GM12878 (cell line): ENCODE measurements around the gene CAPSL. TPM values are rescaled to one million over a fixed set of nuclear protein-coding genes. Genes with fewer than 3 reads are reported as not detected.

Source experiments
- polyA plus RNA-seq, 11 experiments: library from polyadenylated mRNA; depleted of rRNA in 4 of 11; unstranded in 6 of 11; stranded (reverse) in 5 of 11; fragments of >200 nt; fragmentation: Nextera tagmentation in 4 of 11; fragmentation: Illumina TruSeq in 1 of 11; extraction: Ambion mirVana in 4 of 11; extraction: Trizol in 1 of 11; gene quantifications; 1 replicate in 1 of 11; 2 replicates in 10 of 11; pipeline versions ENCODE4 v1.2.1 to v1.2.3, GENCODE V29; 2011 to 2016; ENCODE audit warnings: inconsistent platforms in 2 of 11, missing spikeins in 2 of 11, low read depth in 1 of 11
- small RNA-seq: library from RNA; depleted of rRNA; stranded (forward); fragments of <200 nt; gene quantifications from one replicate; pipeline ENCODE3, GENCODE V24; 2014
- total RNA-seq, 4 experiments: library from RNA; depleted of rRNA in 3 of 4; stranded (reverse); fragments of >200 nt in 3 of 4; fragmentation: Illumina TruSeq in 1 of 4; extraction: Trizol in 1 of 4; gene quantifications; 2 replicates each; pipeline versions ENCODE4 v1.2.1 to v1.2.3, GENCODE V29; 2013 to 2021
- TF ChIP-seq, protein P1 (sequence below): IDR thresholded peaks from 2 replicates; pipeline ENCODE4 v1.6.1; 2012; ENCODE audit warnings: mild to moderate bottlenecking, low read depth, low read length

CAPSL gene
- total and polyA plus RNA-seq, 10 of the 15 experiments (the other 5 are each of a cell fraction or from before 2014, with no cell fraction given): 0.19 to 0.57 (median 0.20) TPM; not detected in 7

DNA sequence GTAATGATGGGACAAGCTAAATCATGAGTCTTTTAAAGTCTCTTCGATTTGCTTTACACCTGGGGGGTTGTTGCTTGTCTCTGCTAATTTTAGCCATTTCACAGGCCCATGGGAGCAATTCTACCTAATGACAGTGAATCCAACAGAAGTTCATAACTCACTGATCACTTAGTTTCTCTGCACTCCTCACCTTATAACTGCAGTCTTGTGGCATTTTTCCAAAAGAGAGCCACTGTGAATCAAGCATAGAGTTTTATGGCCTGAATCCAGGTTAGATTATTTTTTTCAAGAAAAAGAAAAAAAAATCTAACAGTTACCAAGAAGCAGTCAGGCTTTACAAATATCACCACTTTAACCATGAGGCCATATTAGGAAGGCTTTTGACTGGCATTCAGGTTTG, 83.2 kb downstream of the CAPSL start (continued):
- TF ChIP-seq, protein P1, sequence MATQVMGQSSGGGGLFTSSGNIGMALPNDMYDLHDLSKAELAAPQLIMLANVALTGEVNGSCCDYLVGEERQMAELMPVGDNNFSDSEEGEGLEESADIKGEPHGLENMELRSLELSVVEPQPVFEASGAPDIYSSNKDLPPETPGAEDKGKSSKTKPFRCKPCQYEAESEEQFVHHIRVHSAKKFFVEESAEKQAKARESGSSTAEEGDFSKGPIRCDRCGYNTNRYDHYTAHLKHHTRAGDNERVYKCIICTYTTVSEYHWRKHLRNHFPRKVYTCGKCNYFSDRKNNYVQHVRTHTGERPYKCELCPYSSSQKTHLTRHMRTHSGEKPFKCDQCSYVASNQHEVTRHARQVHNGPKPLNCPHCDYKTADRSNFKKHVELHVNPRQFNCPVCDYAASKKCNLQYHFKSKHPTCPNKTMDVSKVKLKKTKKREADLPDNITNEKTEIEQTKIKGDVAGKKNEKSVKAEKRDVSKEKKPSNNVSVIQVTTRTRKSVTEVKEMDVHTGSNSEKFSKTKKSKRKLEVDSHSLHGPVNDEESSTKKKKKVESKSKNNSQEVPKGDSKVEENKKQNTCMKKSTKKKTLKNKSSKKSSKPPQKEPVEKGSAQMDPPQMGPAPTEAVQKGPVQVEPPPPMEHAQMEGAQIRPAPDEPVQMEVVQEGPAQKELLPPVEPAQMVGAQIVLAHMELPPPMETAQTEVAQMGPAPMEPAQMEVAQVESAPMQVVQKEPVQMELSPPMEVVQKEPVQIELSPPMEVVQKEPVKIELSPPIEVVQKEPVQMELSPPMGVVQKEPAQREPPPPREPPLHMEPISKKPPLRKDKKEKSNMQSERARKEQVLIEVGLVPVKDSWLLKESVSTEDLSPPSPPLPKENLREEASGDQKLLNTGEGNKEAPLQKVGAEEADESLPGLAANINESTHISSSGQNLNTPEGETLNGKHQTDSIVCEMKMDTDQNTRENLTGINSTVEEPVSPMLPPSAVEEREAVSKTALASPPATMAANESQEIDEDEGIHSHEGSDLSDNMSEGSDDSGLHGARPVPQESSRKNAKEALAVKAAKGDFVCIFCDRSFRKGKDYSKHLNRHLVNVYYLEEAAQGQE: no peak

Small RNA genes lying within 50 kb of the gene (small RNA-seq; reads per million reads assigned to genes)
- not detected for gene AC112204.1

Other genes with a start within 250 kb of the CAPSL start
- gene IL7R, start 81.7 kb downstream of the CAPSL start, total RNA-seq (2014; rRNA removed): 0.73 and 1.7 TPM in 2 replicates
- 0.51 and 0.98 TPM in 2 replicates for gene IL7R, start 81.7 kb downstream of the CAPSL start, total RNA-seq (2014; rRNA removed; fragmentation: Illumina TruSeq; extraction: Trizol)
- gene IL7R, start 81.7 kb downstream of the CAPSL start, total RNA-seq (2021): 1.3 and 1.5 TPM in 2 replicates
- gene IL7R, start 81.7 kb downstream of the CAPSL start, polyA plus RNA-seq (2011; rRNA removed): 21.1 and 27.2 TPM in 2 replicates
- 1.3 and 2.1 TPM in 2 replicates for gene IL7R, start 81.7 kb downstream of the CAPSL start, polyA plus RNA-seq (2014; fragmentation: Illumina TruSeq; extraction: Trizol)
- under 1 TPM; 0.52 to 0.97 TPM for gene IL7R, start 81.7 kb downstream of the CAPSL start, polyA plus RNA-seq (2014; fragmentation: Nextera tagmentation; extraction: Ambion mirVana)
- 0.40 and 0.63 TPM in 2 replicates for gene IL7R, start 81.7 kb downstream of the CAPSL start, polyA plus RNA-seq (2014; rRNA removed)
- gene IL7R, start 81.7 kb downstream of the CAPSL start, polyA plus RNA-seq (2016; fragmentation: Nextera tagmentation; extraction: Ambion mirVana): under 1 TPM; 0.62 to 0.63 TPM
- gene UGT3A1, start 52.8 kb upstream of the CAPSL start, total RNA-seq (2014; rRNA removed): not detected in 2 replicates
- gene UGT3A1, start 52.8 kb upstream of the CAPSL start, total RNA-seq (2014; rRNA removed; fragmentation: Illumina TruSeq; extraction: Trizol): not detected in 2 replicates
- not detected in 2 replicates for gene UGT3A1, start 52.8 kb upstream of the CAPSL start, total RNA-seq (2021)
- gene UGT3A1, start 52.8 kb upstream of the CAPSL start, polyA plus RNA-seq (2011; rRNA removed): not detected in 2 replicates
- gene UGT3A1, start 52.8 kb upstream of the CAPSL start, polyA plus RNA-seq (2014; fragmentation: Illumina TruSeq; extraction: Trizol): not detected in 2 replicates
- not detected for gene UGT3A1, start 52.8 kb upstream of the CAPSL start, polyA plus RNA-seq (2014; fragmentation: Nextera tagmentation; extraction: Ambion mirVana)
- gene UGT3A1, start 52.8 kb upstream of the CAPSL start, polyA plus RNA-seq (2014; rRNA removed): not detected in 2 replicates
- not detected for gene UGT3A1, start 52.8 kb upstream of the CAPSL start, polyA plus RNA-seq (2016; fragmentation: Nextera tagmentation; extraction: Ambion mirVana)
- gene UGT3A2, start 128.3 kb upstream of the CAPSL start, total RNA-seq (2014; rRNA removed): not detected in 2 replicates
- 0.09 TPM in 1 of 2 replicates, not detected in the other for gene UGT3A2, start 128.3 kb upstream of the CAPSL start, total RNA-seq (2014; rRNA removed; fragmentation: Illumina TruSeq; extraction: Trizol)
- 0.24 TPM in 1 of 2 replicates, not detected in the other for gene UGT3A2, start 128.3 kb upstream of the CAPSL start, total RNA-seq (2021)
- gene UGT3A2, start 128.3 kb upstream of the CAPSL start, polyA plus RNA-seq (2011; rRNA removed): not detected in 2 replicates
- 0.50 TPM in 1 of 2 replicates, not detected in the other for gene UGT3A2, start 128.3 kb upstream of the CAPSL start, polyA plus RNA-seq (2014; fragmentation: Illumina TruSeq; extraction: Trizol)
- gene UGT3A2, start 128.3 kb upstream of the CAPSL start, polyA plus RNA-seq (2014; fragmentation: Nextera tagmentation; extraction: Ambion mirVana): under 1 TPM in 1 of 2 experiments, not detected in 1; 0.02 TPM
- 0.11 TPM in 1 of 2 replicates, not detected in the other for gene UGT3A2, start 128.3 kb upstream of the CAPSL start, polyA plus RNA-seq (2014; rRNA removed)
- gene UGT3A2, start 128.3 kb upstream of the CAPSL start, polyA plus RNA-seq (2016; fragmentation: Nextera tagmentation; extraction: Ambion mirVana): not detected
- gene LMBRD2, start 213.3 kb upstream of the CAPSL start, total RNA-seq (2014; rRNA removed): 7.6 and 10.2 TPM in 2 replicates
- 9.8 and 11.0 TPM in 2 replicates for gene LMBRD2, start 213.3 kb upstream of the CAPSL start, total RNA-seq (2014; rRNA removed; fragmentation: Illumina TruSeq; extraction: Trizol)
- 6.2 and 8.2 TPM in 2 replicates for gene LMBRD2, start 213.3 kb upstream of the CAPSL start, total RNA-seq (2021)
- gene LMBRD2, start 213.3 kb upstream of the CAPSL start, polyA plus RNA-seq (2011; rRNA removed): 9.1 and 14.4 TPM in 2 replicates
- 7.0 and 8.4 TPM in 2 replicates for gene LMBRD2, start 213.3 kb upstream of the CAPSL start, polyA plus RNA-seq (2014; fragmentation: Illumina TruSeq; extraction: Trizol)
- 1 to 10 TPM in 1 of 2 experiments, under 1 TPM in 1; 0.90 to 1.8 TPM for gene LMBRD2, start 213.3 kb upstream of the CAPSL start, polyA plus RNA-seq (2014; fragmentation: Nextera tagmentation; extraction: Ambion mirVana)
- gene LMBRD2, start 213.3 kb upstream of the CAPSL start, polyA plus RNA-seq (2014; rRNA removed): 3.2 and 6.0 TPM in 2 replicates
- gene LMBRD2, start 213.3 kb upstream of the CAPSL start, polyA plus RNA-seq (2016; fragmentation: Nextera tagmentation; extraction: Ambion mirVana): 1 to 10 TPM; 4.7 to 5.6 TPM
- 35.2 and 39.1 TPM in 2 replicates for gene SKP2, start 213.5 kb upstream of the CAPSL start, total RNA-seq (2014; rRNA removed)
- gene SKP2, start 213.5 kb upstream of the CAPSL start, total RNA-seq (2014; rRNA removed; fragmentation: Illumina TruSeq; extraction: Trizol): 34.6 and 35.6 TPM in 2 replicates
- gene SKP2, start 213.5 kb upstream of the CAPSL start, total RNA-seq (2021): 49.0 and 49.7 TPM in 2 replicates
- gene SKP2, start 213.5 kb upstream of the CAPSL start, polyA plus RNA-seq (2011; rRNA removed): 39.5 and 42.7 TPM in 2 replicates
- gene SKP2, start 213.5 kb upstream of the CAPSL start, polyA plus RNA-seq (2014; fragmentation: Illumina TruSeq; extraction: Trizol): 38.2 and 44.3 TPM in 2 replicates
- 10 to 100 TPM; 13.9 to 17.9 TPM for gene SKP2, start 213.5 kb upstream of the CAPSL start, polyA plus RNA-seq (2014; fragmentation: Nextera tagmentation; extraction: Ambion mirVana)
- 31.2 and 32.3 TPM in 2 replicates for gene SKP2, start 213.5 kb upstream of the CAPSL start, polyA plus RNA-seq (2014; rRNA removed)
- gene SKP2, start 213.5 kb upstream of the CAPSL start, polyA plus RNA-seq (2016; fragmentation: Nextera tagmentation; extraction: Ambion mirVana): 10 to 100 TPM; 42.0 to 50.8 TPM